Measurements from ENCODE around the gene MYO7A.

DNA sequence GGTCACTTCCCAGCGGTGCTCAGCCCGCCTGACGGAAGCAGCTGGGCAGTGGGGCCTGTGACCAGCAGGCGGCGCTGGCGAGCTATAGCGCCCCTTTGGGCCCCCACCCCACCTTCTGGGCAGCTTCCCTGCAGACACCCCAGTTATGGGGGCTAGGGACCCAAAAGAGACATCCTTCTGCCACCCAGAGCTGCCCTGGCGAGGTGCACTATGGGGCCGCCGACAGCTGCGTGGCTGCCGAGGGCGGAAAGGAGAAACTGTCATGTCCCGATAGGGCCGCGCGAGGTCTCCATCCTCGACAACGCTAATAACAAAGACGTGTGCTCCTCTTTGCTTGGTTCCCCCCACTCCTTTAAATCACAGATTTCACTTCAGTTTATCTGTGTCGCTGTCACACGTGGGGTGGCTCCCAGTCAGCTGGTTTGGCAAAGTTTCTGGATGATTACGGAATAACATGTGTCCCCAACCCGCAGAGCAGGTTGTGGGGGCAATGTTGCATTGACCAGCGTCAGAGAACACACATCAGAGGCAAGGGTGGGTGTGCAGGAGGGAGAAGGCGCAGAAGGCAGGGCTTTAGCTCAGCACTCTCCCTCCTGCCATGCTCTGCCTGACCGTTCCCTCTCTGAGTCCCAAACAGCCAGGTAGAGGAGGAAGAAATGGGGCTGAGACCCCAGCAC, 673 bp upstream of the MYO7A start:
- TF ChIP-seq CTCF (IDR thresholded peaks at IDR 0.05) (peak; percentile 100), EZH2 (IDR thresholded peaks at IDR 0.05) (no peak)
